GM18951 (cell line): ENCODE results near the gene AGFG2.
"Not testable (repeated sequence)": the region's sequence is repeated elsewhere in the genome, so short reads cannot be mapped to it uniquely, and the experiment has no call there.

Source experiments
- POLR2A ChIP-seq: IDR thresholded peaks from 4 replicates; pipeline ENCODE4 v1.6.1; 2011; ENCODE audit warnings: mild to moderate bottlenecking; ENCODE audit not compliant: insufficient read length, insufficient read depth; ENCODE audit errors: extremely low read depth
- in situ Hi-C: fragments of 300-500 bp; cut with MboI; formaldehyde crosslinking; loops from one replicate; pipeline ENCODE4 v1.12.0; 2022; ENCODE audit warnings: low sequenced_read_pairs, mixed read lengths, inconsistent platforms; ENCODE audit not compliant: unreplicated experiment

The AGFG2 gene, protein sequence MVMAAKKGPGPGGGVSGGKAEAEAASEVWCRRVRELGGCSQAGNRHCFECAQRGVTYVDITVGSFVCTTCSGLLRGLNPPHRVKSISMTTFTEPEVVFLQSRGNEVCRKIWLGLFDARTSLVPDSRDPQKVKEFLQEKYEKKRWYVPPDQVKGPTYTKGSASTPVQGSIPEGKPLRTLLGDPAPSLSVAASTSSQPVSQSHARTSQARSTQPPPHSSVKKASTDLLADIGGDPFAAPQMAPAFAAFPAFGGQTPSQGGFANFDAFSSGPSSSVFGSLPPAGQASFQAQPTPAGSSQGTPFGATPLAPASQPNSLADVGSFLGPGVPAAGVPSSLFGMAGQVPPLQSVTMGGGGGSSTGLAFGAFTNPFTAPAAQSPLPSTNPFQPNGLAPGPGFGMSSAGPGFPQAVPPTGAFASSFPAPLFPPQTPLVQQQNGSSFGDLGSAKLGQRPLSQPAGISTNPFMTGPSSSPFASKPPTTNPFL

DNA sequence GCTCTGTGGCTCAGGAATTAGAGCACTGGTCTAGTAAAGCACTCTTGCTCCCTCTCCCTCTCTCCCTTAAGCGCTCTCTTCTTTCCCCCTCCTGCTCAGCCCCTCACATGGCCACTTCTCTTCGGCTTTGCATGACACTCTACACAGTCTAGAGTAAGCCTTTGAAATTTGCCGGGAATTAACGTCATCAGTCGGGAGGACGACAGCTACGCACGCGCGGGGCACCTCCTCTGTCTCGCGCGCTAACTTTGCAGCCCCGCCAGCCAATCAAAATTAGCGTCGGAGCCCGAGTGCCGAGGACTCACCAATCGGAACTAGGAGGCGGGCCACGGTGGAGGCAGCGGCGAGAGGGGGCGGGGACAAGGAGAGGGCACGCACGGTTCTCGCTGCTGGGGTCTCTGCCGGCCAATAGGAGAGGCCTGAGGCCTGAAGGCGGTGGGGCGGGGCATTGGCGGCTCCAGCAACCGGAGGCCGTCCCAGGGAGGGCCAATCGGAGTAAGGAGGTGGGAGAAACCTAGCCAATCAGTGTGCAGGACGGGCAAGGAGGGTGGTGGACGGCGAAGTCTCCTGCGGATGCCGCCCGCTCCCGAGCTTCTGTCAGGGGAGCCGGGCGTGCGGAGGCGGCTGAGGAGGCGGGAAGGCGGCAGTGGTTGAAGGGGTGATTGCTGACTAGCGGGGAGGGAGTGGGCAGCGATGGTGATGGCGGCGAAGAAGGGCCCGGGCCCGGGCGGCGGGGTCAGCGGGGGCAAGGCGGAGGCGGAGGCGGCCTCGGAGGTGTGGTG, at the start of gene AGFG2:
AGFG2 (plus strand) TSS at position 550 of the 782 bp plus-strand sequence; CDS start at position 694, 144 bp downstream.
- TF ChIP-seq POLR2A = peak; percentile 79
- in situ Hi-C loops = no loop called here

DNA sequence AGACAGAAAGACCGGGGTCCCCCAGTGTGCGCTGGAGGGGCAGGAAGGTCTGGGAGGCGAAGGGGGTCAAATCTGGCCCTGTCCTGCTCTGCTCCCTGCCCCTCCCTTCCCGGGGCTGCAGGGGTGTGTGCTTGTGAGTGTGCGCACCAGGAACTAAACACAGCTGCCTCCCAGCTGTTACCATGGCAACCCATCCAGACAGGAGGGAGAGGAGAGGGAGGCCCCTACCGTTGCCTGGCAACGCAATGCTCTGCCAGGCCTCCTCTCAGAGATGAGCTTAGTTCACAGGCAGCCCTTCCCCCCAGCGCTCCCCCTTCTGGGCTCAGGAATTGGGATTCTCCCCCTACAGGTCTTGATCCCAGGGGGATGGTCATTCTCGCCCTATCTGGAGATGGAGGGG, 49.2 kb upstream of the AGFG2 start:
- in situ Hi-C loops = loop anchor here (5.0 kb wide), 1 partner anchor 62 kb away; no protein-coding TSS in a partner anchor

DNA sequence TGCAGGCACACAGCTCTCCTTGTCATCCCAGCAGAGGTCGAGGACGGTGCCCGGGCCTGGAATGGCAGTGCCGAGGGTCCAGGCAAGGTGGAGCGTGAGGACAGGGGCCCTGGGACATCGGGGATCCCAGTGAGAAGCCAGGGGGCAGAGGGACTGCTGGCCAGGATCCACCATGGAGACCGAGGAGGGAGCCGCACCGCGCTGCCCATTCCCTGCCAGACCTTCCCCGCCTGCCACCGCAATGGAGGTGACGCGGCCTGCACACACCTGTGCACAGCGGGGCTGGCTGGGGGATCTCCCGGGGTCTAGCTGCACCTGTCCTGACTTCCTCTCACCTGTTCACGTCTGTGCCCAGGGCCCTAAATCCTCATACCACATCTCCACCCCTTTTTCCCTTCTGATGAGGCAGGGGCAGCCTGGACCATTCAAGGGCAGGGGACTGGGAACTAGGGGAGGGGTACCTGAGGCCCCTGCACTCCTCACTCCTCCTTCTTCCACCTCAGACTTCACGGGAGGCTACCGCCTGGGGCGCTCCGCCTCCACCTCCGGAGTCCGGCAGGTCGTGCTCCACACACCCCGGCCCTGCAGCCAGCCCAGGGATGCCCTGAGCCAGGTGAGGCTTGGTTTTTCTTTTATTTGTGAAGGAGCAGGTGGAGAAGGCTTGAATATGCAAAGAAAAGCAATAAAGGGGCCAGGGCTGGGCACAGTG, 48.4 kb upstream of the AGFG2 start:
- TF ChIP-seq POLR2A = no peak

More for the DNA sequence above, 49.2 kb upstream of the AGFG2 start:
- TF ChIP-seq POLR2A = no peak

DNA sequence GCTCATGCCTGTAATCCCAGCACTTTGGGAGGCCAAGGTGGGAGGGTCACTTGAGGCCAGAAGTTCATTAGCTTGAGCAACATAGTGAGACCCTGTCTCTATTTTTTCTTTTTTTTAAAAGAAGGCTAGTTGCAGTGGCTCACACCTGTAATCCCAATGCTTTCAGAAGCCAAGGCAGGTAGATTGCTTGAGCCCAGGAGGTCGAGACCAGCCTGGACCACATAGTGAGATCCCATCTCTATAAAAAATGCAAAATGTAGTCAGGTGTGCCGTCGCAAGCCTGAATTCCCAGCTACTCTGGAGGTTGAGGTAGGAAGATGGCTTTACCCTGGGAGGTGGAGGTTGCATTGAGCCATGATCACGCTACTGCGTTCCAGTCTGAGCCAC, 47.8 kb upstream of the AGFG2 start:
- in situ Hi-C loops = loop anchor here (5.0 kb wide), 1 partner anchor 61 kb away; no protein-coding TSS in a partner anchor
- TF ChIP-seq POLR2A = no peak

More for the DNA sequence above, 48.4 kb upstream of the AGFG2 start:
- in situ Hi-C loops = loop anchor here (5.0 kb wide), 1 partner anchor 62 kb away; no protein-coding TSS in a partner anchor

DNA sequence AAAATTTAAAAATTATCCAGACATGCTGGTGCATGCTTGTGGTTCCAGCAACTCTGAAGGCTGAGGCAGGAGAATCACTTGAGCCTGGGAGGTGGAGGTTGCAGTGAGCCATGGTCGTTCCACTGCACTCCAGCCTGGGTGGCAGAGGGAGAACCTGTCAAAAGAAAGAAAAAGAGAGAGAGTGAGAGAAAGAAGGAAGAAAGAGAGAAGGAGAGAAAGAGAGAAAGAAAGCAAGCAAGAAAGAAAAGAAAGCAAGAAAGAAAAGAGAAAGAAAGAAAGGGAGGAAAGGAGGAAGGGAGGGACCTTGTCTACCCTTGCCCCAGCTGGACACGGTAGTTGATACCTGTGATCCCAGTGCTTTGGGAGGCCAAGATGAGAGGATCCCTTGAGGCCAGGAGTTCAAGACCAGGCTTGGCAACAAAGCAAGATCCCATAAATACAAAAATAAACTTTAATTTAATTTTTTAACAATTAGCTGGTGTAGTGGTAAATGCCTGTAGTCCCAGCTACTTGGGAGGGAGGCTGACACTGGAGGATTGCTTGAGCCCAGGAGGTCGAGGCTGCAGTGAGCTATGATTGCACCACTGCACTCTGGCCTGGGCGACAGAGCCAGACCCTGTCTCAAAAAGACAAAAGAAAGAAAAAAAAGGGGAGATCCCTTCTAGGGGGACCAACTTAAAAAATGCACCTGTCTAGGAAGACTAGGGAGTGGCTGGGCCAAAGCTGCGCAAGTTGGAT, 46.1 kb upstream of the AGFG2 start:
- in situ Hi-C loops = loop anchor here (5.0 kb wide), 1 partner anchor 59 kb away; no protein-coding TSS in a partner anchor
- no peak for TF ChIP-seq POLR2A

DNA sequence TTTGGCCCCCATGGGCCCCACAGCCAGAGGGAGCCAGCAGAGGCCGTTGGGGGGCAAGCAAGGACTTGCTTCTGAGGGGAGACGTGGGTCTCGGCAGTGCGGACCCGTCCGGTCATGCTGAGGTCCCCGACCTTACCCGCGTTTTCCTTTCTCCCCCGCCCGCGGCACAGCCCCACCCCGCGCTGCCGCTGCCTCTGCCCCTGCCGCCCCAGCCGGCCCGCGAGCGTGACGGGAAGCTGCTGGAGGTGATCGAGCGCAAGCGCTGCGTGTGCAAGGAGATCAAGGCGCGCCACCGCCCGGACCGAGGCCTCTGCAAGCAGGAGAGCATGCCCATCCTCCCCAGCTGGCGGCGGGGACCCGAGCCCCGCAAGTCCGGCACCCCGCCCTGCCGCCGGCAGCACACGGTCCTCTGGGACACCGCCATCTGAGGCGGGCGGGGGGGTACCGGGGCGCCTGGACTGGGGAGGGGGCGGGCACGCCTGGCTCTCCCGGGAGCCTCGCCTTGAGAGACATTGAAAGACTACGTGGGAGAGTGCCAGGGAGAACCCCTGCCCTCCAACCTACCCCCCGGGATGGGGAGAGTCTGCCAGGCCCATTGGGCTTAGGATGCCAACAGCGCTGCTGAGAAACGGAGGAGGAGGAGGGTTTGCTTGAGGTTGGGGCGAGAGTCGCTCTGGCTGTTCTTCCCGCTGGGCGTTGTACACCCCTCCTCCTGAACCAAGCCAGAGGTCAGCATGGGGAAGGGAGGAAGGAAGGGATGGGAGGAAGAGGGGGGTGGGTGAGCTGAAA, 45.3 kb upstream of the AGFG2 start:
- in situ Hi-C loops = loop anchor here (5.0 kb wide), 1 partner anchor 59 kb away; no protein-coding TSS in a partner anchor
- no peak for TF ChIP-seq POLR2A

DNA sequence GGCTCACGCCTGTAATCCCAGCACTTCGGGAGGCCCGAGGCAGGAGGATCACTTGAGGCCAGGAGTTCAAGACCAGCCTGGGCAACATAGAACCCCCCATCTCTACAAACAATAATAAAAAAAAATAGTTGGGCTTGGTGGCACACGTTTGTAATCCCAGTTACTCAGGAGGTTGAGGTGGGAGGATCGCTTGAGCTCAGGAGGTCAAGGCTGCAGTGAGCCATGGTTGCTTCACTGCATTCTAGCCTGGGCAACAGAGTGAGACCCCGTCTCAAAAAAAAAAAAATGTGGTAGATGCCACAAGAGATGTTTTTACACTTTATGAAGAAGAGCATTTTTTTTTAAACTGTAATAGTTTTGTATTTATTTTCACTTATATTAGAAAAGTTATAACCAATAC, 42.5 kb upstream of the AGFG2 start:
- no peak for TF ChIP-seq POLR2A
- in situ Hi-C loops = no loop called here

DNA sequence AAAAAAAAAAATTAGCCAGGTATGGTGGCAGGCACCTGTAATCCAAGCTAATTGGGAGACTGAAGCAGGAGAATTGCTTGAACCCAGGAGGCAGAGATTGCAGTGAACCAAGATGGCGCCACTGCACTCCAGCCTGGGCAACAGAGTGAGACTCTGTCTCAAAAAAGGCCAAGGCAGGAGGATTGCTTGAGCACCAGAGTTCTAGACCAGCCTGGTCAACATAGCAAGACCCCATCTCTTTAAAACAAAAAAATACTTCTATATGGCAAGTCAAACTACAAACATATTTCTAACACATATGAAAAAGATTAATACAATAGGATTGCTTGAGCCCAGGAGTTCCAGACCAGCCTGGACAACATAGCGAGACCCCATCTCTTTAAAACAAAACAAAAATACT, 38.3 kb upstream of the AGFG2 start:
- in situ Hi-C loops = not testable (repeated sequence)

DNA sequence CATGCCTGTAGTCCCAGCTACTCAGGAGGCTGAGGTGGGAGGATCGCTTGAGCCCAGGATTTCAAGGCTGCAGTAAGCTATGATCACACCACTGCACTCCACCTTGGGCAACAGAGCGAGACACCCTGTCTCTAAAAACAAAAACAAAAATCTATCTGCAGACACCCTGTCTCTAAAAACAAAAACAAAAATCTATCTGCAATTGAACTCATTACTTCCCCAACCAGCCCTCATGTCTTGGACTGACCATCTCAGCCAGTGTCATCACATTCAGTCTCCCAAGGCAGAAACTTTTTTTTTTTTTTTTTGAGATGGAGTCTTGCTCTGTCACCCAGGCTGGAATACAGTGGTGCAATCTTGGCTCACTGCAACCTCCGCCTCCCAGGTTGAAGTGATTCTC, 35.0 kb upstream of the AGFG2 start:
- in situ Hi-C loops = not testable (repeated sequence)

DNA sequence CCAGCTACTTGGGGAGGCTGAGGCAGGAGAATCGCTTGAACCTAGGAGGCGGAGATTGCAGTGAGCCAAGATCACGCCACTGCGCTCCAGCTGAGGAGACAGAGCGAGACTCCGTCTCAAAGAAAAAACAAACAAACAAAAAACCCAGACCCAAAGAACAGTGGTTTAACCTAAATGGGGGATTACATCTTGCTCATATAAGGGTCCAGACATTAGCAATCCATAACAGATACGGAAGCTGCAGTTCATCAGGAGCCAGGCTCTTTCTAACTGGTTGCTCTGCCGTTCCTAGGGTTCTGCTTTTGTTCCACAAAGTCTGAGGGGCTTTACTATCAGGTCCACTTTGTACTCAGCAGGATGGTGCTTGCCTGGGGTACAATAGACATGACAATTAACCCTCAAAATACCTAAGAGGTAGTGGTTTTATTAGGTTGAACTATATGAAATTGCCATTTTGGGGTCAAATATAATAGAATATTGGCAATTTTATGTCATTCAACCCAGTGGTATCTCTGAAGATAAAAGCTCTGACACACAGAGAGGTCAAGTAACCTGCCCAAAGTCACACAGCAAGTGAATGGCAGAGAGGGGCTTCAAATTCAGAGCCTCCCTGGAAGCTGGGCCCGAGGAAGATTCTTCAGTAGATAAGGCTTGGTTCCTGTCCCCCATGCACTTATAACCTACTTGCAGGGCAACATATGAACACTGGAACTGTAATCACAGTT, 34.0 kb upstream of the AGFG2 start:
- in situ Hi-C loops = no loop called here
- no peak for TF ChIP-seq POLR2A

DNA sequence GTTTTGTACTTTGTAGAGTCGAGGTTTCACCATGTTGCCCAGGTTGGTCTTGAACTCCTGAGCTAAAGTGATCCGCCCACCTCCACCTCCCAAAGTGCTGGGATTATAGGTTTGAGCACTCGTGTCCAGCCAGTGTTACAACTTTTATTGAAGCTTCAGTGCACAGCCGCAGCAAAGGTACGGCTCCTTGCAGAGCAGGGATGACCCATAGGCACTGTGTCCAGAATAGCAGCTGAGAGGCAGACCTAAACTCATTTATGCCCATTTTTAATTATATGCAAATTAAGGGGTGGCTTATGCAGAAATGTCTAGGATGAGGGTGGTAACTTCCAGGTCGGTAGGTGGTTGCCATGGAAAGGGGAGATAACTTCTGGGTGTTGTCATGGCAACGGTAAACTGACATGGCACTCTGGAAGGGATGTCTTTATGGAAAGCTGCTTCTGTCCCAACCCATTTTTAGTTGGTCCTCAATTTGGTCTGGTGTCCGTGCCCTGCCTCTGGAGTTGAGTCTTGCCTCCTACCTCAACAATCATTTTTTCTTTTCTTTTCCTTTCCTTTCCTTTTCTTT, 32.6 kb upstream of the AGFG2 start:
- TF ChIP-seq POLR2A = no peak
- in situ Hi-C loops = no loop called here

DNA sequence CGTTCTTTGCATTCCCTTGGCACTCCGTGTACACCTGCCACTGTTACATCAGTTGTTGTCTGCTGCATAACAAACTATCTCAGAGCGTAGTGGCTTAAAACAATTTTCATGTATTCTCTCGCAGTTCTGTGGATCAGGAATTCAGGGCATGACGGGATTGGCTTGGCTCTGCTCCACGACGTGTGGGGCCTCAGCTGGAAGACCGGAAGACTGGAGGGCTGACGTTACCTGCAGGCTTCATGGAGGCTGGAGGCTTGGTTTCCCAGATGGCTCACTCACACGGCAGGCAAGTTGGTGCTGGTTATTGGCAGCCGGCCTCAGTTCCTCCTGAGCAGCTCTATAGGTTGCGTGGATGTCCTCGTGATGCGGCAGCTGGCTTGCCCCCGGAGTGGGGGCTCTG, 29.8 kb upstream of the AGFG2 start:
- in situ Hi-C loops = no loop called here
- TF ChIP-seq POLR2A = no peak
